Measurements from ENCODE around the gene ZBTB34. TPM values are rescaled to one million over a fixed set of nuclear protein-coding genes. Genes with fewer than 3 reads are reported as not detected.

ZBTB34 gene
- polyA plus RNA-seq, 1 donor from 2014 or later, result 19.5 TPM

DNA sequence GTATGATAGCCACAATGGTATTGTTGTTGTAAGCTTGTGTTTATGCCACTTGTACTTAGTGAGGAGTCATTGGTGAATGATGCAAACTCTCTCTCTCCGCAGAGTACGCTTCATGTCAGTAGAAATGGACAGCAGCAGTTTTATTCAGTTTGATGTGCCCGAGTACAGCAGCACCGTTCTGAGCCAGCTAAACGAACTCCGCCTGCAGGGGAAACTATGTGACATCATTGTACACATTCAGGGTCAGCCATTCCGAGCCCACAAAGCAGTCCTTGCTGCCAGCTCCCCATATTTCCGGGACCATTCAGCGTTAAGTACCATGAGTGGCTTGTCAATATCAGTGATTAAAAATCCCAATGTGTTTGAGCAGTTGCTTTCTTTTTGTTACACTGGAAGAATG, 18.8 kb downstream of the ZBTB34 start:
- H3K36me3 ChIP-seq (ENCODE audit: insufficient read depth, low read length), result no peaks in the 10 kb centered on the region
- no peaks in the 10 kb centered on the region for H3K9me3 ChIP-seq (ENCODE audit: low read length)
- H3K27me3 ChIP-seq (ENCODE audit: insufficient read depth, low read depth, low read length), result no peaks in the 10 kb centered on the region
- H3F3A ChIP-seq (ENCODE audit: insufficient read depth, low read length, poor library complexity, severe bottlenecking), result no peaks in the 10 kb centered on the region
- no peak overlapping the region for H2AFZ ChIP-seq (ENCODE audit: low read depth, low read length)
- no peaks in the 10 kb centered on the region for H3K79me2 ChIP-seq (replicated peaks; ENCODE audit: insufficient read depth, low read length)
- H4K20me1 ChIP-seq (ENCODE audit: insufficient read depth), result no peaks in the 10 kb centered on the region
- H3K27ac ChIP-seq (ENCODE audit: low read length), result no peak overlapping the region
- no peak overlapping the region for H3K4me3 ChIP-seq (ENCODE audit: low read length)
- no peaks in the 10 kb centered on the region for H3K9me2 ChIP-seq (ENCODE audit: insufficient read depth, low read length)
- no peak overlapping the region for H3K4me2 ChIP-seq (ENCODE audit: low read length)
- H3K9ac ChIP-seq (ENCODE audit: low read length), result no peak overlapping the region
- TF ChIP-seq, protein P1, sequence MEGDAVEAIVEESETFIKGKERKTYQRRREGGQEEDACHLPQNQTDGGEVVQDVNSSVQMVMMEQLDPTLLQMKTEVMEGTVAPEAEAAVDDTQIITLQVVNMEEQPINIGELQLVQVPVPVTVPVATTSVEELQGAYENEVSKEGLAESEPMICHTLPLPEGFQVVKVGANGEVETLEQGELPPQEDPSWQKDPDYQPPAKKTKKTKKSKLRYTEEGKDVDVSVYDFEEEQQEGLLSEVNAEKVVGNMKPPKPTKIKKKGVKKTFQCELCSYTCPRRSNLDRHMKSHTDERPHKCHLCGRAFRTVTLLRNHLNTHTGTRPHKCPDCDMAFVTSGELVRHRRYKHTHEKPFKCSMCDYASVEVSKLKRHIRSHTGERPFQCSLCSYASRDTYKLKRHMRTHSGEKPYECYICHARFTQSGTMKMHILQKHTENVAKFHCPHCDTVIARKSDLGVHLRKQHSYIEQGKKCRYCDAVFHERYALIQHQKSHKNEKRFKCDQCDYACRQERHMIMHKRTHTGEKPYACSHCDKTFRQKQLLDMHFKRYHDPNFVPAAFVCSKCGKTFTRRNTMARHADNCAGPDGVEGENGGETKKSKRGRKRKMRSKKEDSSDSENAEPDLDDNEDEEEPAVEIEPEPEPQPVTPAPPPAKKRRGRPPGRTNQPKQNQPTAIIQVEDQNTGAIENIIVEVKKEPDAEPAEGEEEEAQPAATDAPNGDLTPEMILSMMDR (IDR thresholded peaks at IDR 0.05; ENCODE audit: poor library complexity, severe bottlenecking), result no peak
- no peak for TF ChIP-seq EP300 (conservative IDR thresholded peaks at IDR 0.05; ENCODE audit: poor library complexity, severe bottlenecking)
- no peak for TF ChIP-seq POLR2AphosphoS5 (IDR thresholded peaks at IDR 0.05)
- no peak for TF ChIP-seq TAF1 (IDR thresholded peaks at IDR 0.05; ENCODE audit: low read depth)
- no peak for TF ChIP-seq EZH2 (IDR thresholded peaks at IDR 0.05; ENCODE audit: borderline replicate concordance, insufficient read depth, low read length, poor library complexity, severe bottlenecking)
- TF ChIP-seq RAD21 (conservative IDR thresholded peaks at IDR 0.05), result no peak
- TF ChIP-seq, protein P2, sequence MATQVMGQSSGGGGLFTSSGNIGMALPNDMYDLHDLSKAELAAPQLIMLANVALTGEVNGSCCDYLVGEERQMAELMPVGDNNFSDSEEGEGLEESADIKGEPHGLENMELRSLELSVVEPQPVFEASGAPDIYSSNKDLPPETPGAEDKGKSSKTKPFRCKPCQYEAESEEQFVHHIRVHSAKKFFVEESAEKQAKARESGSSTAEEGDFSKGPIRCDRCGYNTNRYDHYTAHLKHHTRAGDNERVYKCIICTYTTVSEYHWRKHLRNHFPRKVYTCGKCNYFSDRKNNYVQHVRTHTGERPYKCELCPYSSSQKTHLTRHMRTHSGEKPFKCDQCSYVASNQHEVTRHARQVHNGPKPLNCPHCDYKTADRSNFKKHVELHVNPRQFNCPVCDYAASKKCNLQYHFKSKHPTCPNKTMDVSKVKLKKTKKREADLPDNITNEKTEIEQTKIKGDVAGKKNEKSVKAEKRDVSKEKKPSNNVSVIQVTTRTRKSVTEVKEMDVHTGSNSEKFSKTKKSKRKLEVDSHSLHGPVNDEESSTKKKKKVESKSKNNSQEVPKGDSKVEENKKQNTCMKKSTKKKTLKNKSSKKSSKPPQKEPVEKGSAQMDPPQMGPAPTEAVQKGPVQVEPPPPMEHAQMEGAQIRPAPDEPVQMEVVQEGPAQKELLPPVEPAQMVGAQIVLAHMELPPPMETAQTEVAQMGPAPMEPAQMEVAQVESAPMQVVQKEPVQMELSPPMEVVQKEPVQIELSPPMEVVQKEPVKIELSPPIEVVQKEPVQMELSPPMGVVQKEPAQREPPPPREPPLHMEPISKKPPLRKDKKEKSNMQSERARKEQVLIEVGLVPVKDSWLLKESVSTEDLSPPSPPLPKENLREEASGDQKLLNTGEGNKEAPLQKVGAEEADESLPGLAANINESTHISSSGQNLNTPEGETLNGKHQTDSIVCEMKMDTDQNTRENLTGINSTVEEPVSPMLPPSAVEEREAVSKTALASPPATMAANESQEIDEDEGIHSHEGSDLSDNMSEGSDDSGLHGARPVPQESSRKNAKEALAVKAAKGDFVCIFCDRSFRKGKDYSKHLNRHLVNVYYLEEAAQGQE (IDR thresholded peaks at IDR 0.05; ENCODE audit: borderline replicate concordance), result no peak
- no peak for TF ChIP-seq SMC3 (conservative IDR thresholded peaks at IDR 0.05; ENCODE audit: poor library complexity)
- TF ChIP-seq MXI1 (conservative IDR thresholded peaks at IDR 0.05; ENCODE audit: poor library complexity, severe bottlenecking), result no peak

DNA sequence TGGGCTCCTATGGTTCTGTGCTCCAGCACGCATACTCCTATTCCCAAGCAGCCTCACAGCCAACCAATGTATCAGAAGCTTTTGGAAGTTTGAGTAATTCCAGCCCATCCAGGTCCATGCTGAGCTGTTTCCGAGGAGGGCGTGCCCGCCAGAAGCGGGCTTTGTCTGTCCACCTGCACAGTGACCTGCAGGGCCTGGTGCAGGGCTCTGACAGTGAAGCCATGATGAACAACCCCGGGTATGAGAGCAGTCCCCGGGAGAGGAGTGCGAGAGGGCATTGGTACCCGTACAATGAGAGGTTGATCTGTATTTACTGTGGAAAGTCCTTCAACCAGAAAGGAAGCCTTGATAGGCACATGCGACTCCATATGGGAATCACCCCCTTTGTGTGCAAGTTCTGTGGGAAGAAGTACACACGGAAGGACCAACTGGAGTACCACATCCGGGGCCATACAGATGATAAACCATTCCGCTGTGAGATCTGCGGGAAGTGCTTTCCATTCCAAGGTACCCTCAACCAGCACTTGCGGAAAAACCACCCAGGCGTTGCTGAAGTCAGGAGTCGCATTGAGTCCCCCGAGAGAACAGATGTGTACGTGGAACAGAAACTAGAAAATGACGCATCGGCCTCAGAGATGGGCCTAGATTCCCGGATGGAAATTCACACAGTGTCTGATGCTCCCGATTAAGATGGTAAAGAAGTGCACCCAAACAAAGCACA, 19.9 kb downstream of the ZBTB34 start:
- H4K20me1 ChIP-seq (ENCODE audit: insufficient read depth), result no peaks in the 10 kb centered on the region
- H2AFZ ChIP-seq (ENCODE audit: low read depth, low read length), result no peak overlapping the region
- H3K4me3 ChIP-seq (ENCODE audit: low read length), result no peak overlapping the region
- H3K79me2 ChIP-seq (replicated peaks; ENCODE audit: insufficient read depth, low read length), result no peaks in the 10 kb centered on the region
- H3K27me3 ChIP-seq (ENCODE audit: insufficient read depth, low read depth, low read length), result no peaks in the 10 kb centered on the region
- no peak overlapping the region for H3K27ac ChIP-seq (ENCODE audit: low read length)
- no peaks in the 10 kb centered on the region for H3F3A ChIP-seq (ENCODE audit: insufficient read depth, low read length, poor library complexity, severe bottlenecking)
- no peaks in the 10 kb centered on the region for H3K9me2 ChIP-seq (ENCODE audit: insufficient read depth, low read length)
- no peaks in the 10 kb centered on the region for H3K36me3 ChIP-seq (ENCODE audit: insufficient read depth, low read length)
- no peak overlapping the region for H3K9ac ChIP-seq (ENCODE audit: low read length)
- TF ChIP-seq, protein P2 (IDR thresholded peaks at IDR 0.05; ENCODE audit: borderline replicate concordance), result no peak
- no peak for TF ChIP-seq EZH2 (IDR thresholded peaks at IDR 0.05; ENCODE audit: borderline replicate concordance, insufficient read depth, low read length, poor library complexity, severe bottlenecking)
- TF ChIP-seq, protein P1 (IDR thresholded peaks at IDR 0.05; ENCODE audit: poor library complexity, severe bottlenecking), result no peak
- no peak for TF ChIP-seq RAD21 (conservative IDR thresholded peaks at IDR 0.05)
- TF ChIP-seq MXI1 (conservative IDR thresholded peaks at IDR 0.05; ENCODE audit: poor library complexity, severe bottlenecking), result no peak
- TF ChIP-seq POLR2AphosphoS5 (IDR thresholded peaks at IDR 0.05), result no peak
- no peak for TF ChIP-seq TAF1 (IDR thresholded peaks at IDR 0.05; ENCODE audit: low read depth)
- TF ChIP-seq EP300 (conservative IDR thresholded peaks at IDR 0.05; ENCODE audit: poor library complexity, severe bottlenecking), result no peak
- TF ChIP-seq SMC3 (conservative IDR thresholded peaks at IDR 0.05; ENCODE audit: poor library complexity), result no peak
- no peak overlapping the region for H3K4me2 ChIP-seq (ENCODE audit: low read length)
- H3K9me3 ChIP-seq (ENCODE audit: low read length), result no peaks in the 10 kb centered on the region
